ENCODE results near the gene ANXA9.

ANXA9 gene, protein sequence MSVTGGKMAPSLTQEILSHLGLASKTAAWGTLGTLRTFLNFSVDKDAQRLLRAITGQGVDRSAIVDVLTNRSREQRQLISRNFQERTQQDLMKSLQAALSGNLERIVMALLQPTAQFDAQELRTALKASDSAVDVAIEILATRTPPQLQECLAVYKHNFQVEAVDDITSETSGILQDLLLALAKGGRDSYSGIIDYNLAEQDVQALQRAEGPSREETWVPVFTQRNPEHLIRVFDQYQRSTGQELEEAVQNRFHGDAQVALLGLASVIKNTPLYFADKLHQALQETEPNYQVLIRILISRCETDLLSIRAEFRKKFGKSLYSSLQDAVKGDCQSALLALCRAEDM

DNA sequence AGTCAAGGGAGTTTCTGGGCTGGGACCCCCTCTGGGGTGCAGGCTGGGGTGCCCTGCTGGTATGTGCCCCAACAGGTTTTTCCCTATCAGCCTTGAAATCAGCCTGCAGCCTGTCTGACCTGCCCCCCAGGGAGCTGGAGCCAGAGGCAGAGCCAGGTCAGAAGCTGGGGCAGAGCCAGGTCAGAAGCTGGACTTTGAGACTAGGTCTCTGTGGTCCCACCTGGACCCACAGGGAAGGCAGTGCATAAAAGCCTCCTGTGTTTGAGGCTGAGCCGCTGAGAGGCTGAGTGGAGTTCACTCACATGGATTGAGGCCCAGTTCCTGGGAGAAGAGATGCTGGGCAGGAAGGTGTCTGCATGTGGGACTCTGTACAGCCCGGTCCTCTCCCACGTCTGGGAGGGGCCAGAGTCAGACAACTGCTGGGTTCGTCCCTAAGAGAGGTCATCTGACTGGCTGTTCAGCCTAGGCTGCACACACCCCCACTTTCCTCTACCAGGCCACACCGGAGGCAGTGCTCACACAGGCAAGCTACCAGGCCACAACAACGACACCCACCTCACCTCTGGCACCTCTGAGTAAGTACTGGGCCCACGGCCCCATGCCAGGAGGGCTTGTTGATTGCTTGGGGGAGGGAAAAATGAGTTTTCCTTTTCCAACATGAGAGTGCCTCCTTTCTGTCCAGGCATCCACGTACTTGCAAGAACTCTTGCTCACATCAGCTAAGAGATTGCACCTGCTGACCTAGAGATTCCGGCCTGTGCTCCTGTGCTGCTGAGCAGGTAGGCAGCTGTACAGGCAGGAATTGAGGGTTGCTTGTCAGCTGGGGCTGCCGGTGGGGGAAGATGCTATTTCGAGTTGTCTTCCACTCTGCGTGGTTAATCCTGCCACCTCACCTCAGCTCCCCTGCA is at the start of gene ANXA9:
ANXA9 (plus strand) TSS at position 488 of the 908 bp plus-strand sequence. CDS start 814 bp downstream, outside the sequence.
- no peak for DNase-seq (ENCODE audit: low read depth)

DNA sequence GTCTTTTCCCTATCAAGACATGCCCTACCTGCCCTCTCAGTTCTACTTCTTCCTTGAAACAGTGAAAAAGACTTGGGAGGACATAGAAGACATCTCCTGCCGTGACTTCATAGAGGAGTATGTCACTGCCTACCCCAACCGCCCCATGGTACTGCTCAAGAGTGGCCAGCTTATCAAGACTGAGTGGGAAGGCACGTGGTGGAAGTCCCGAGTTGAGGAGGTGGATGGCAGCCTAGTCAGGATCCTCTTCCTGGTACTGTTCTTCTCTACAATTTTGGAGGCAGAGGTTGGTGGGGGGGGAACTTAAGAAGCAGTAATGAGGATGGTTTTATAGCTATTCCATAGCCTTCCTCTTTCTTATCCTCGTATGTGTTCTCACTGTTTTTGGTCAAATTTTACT is 37.2 kb upstream of the ANXA9 start:
- no peak for DNase-seq (ENCODE audit: low read depth)

DNA sequence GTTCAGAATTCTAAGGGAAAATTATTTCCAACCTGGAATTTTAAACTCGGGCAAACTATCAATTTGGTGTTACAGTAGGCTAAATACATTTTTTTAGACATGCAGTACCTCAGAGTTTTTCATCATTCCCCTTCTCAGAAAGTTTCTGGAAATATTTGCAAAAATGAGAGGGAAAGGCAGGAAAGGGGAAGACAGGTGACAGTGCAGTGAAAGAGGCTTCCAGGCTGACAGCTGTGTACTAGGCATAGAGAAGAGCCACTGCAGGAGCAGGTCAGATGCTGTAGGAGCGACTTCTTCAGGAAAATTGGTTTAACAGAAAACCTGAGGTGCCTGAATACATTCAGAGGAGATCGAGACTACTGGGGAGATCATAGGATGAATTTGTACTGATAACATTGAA is 27.4 kb upstream of the ANXA9 start:
- DNase-seq (ENCODE audit: low read depth) = no peak

DNA sequence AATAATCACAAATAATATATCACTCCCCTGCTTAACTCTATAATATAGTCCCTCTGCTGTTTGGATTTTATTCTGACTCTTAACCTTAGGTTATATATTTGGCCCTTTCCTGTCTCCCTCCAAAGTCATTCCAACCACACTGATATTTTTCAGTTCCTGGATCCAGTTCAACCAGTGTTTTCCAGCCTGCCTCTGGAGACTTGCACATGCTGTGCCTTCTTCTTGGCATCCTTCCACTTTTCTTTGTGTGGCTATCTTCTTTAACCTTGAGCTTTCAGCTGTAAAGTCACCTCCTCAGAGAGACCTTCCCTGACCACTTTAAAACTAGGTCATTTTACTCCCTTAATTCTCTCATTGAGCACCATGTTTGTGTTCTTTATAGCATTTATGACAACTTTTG is 26.8 kb upstream of the ANXA9 start:
- no peak for DNase-seq (ENCODE audit: low read depth)

DNA sequence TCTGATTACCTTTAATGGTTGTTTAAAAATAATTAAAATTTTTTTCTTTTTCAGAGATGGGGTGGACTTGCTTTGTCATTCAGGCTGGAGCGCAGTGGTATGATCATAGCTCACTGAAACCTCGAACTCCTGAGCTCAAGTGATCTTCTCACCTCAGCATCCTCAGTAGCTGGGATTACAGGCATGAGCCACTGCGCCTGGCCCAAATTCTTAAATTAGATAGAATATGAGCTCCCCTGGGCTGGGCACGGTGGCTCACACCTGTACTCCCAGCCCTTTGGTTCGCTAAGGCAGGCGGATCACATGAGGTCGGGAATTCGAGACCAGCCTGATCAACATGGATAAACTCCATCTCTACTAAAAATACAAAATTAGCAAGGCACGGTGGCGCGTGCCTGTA is 24.4 kb upstream of the ANXA9 start:
- DNase-seq (ENCODE audit: low read depth) = no peak

DNA sequence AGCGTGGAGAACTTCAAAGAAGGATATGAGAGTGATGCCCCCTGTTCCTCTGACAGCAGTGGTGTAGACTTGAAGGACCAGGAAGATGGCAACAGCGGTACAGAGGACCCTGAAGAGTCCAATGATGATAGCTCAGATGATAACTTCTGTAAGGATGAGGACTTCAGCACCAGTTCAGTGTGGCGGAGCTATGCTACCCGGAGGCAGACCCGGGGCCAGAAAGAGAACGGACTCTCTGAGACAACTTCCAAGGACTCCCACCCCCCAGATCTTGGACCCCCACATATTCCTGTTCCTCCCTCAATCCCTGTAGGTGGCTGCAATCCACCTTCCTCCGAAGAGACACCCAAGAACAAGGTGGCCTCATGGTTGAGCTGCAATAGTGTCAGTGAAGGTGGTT is 21.4 kb upstream of the ANXA9 start:
- no peak for DNase-seq (ENCODE audit: low read depth)

DNA sequence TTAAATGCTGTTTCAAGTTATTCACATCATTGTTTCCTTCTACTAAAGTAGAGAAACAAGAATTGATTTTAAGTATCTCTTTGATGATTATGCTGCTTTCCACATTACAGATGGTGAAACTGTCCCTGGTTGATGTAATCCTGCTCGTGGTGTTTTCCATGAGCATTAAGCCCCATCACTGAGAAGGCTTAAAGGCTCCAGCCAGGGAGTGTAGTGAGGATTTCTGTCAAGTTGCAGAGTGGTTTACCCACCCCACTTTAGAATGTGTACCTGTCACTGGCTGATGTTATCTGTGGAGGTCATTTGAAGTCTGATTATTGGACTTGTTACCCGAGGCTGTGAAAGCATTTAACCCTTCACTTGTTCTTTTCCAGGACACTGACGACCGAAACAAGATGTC is 20.3 kb upstream of the ANXA9 start:
- no peak for DNase-seq (ENCODE audit: low read depth)

DNA sequence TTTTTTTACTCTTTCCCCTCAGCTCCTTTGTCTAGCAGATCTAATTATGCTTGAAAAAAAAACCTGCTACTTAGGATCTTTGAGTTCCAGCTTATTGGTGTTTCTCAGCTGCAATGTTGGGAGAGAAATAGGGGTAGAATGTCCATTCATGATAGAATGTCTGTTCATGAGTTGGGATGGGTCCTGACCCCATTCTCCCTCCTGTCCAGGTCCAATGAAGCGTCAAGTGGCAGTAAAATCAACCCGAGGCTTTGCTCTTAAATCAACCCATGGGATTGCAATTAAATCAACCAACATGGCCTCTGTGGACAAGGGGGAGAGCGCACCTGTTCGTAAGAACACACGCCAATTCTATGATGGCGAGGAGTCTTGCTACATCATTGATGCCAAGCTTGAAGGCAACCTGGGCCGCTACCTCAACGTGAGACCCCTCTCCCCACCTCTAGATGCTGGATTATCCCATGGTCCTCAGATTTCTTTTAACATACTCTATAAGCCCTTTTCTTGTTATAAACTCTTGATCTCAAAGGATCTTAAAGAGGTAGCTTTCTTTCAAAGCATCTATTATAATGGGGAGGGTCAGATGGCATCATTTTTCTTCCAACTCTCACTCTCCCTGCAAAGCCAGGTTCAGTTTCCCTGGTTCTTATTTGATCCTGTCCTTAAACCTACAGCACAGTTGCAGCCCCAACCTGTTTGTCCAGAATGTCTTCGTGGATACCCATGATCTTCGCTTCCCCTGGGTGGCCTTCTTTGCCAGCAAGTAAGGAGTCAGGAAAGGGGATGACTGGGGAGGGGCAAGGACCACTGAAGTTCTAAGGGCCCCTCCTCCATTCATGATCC is 18.6 kb upstream of the ANXA9 start:
- DNase-seq (ENCODE audit: low read depth) = no peak

DNA sequence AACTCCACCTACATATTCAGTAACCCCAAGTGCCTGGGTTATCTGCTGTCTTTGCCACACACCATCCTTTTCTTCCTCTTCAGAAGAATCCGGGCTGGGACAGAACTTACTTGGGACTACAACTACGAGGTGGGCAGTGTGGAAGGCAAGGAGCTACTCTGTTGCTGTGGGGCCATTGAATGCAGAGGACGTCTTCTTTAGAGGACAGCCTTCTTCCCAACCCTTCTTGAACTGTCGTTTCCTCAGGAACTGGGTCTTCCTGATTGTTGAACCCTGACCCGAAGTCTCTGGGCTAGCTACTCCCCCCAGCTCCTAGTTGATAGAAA is 18.0 kb upstream of the ANXA9 start:
- DNase-seq (ENCODE audit: low read depth) = no peak

DNA sequence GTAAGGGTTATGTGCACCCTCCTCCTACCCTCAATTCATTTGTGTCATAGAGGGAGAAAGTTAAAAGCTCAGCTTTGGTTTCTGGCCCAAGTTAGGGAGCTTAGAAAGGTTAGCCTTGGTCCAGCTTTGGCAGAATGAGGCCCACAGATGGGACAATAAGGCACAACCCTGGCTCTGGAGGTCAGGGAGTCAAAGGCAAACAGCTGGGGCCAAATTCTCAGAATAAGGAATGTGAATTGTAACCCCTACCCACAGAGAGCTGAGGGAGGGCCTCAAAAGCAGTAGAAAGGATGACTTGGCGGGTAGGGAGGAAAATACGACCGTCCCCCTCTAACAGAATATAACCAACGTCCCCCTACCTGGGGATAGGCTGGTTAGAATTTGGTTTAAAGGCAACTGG is 16.5 kb upstream of the ANXA9 start:
- no peak for DNase-seq (ENCODE audit: low read depth)

DNA sequence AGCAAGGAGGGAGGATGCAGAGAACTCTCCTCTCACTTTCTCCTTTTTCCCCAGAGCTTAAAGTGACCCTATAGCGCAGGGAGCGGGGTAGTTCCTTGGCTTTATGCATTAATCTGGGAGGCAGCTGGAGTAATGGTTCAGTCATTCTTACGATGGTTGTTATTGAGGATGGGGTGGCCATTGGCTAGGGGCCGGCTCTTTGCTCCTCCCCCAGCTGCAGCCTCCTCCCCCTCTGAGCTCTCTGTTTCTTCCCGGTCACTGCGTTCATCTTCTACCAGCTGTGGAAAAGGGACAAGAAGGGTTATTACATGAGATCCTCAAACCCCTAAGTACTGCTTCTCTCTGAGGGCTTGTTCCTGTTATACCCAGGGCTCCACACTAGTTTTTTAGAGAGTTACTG is 16.1 kb upstream of the ANXA9 start:
- DNase-seq (ENCODE audit: low read depth) = no peak

DNA sequence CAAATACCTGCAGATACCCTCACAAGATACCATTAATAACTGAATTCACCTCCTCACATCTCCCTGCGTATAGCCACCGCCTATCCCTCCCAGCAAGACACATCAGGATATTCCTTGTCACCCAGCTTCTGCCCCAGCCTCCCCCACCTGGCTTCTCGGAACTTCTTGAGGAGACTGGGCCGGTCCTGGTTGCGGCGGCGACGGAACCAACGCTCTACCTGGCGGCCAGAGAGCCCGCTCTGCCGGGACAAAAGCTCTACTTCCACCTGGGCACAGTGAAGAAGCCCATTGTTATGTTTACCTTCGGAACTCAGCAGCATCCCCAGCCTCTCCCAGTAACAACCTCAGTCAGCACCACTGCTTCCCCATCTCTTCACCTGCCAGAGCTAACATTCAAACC is 14.2 kb upstream of the ANXA9 start:
- no peak for DNase-seq (ENCODE audit: low read depth)

DNA sequence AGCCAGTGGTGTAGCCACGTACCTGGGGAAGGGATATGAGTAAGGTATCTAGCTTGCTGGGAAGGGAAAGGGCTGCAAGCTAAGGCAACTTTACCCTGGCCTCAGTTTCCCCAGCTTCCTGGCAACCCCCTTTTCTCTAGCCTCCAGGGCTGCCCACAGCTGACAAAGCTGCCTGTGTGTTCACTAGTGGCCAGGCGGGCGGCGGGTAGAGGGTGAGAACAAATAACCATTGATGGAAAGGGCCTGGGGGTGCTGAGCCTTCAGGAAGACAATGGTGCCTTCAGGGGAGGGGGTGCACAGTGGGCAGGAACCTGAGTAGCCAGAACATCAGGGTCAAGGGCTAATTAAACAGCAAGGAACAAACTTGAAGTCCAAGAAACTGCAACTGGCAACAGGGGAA is 13.6 kb upstream of the ANXA9 start:
- DNase-seq (ENCODE audit: low read depth) = no peak

DNA sequence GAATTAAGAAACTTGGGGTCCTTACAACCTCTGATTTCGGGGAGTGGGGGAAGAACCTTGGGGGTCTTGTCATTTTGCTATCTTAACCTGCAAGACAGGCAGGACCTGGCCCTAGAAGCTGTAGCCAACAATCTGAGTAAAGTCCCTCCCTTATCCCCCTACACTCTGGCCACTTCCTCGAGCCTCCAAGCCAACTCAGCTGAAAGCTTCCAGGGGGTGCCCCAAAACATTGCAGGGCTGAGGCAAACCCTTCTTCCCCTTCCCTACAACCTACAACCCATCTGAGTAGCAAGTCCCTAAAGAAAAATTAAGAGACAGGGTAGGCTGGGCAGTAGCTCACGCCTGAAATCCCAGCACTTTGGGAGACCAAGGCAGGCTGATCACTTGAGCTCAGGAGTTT is 12.5 kb upstream of the ANXA9 start:
- no peak for DNase-seq (ENCODE audit: low read depth)

DNA sequence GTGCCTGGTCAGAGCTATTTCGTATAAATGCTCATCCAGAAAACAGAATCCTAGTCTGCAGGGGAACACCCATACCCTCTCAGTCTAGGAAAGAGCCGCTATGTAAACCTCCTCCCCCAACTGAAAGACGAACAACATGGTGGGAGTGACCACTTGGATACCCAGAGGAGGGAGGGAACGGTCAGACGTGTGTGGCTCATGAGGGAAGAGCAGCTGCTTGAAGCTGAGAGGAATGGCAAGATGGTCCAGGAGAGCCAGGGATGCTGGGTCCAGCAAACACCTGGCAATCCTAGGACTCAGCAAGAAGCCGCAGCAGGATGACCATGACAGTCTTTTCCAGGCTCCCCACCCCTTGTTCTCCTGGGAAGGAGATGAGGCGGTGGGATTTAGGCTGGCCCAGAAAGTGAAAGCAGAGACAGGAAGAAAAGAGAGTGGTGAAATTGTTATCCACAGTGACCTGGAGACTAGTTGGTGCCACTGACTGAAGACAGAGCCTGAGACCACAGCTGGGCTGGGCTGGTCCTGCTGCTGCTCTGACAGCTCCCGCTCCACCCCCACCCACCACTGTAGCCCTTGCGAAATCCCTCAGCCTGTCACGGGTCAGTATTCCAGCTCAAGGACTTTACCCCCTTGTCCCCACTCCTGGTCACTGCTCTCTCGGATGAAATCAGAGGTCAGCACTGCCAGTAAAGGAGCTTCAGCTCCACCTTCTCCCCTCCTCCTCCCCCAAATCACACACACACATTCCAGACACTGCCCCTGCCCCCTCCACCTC is 11.1 kb upstream of the ANXA9 start:
- DNase-seq (ENCODE audit: low read depth) = no peak

DNA sequence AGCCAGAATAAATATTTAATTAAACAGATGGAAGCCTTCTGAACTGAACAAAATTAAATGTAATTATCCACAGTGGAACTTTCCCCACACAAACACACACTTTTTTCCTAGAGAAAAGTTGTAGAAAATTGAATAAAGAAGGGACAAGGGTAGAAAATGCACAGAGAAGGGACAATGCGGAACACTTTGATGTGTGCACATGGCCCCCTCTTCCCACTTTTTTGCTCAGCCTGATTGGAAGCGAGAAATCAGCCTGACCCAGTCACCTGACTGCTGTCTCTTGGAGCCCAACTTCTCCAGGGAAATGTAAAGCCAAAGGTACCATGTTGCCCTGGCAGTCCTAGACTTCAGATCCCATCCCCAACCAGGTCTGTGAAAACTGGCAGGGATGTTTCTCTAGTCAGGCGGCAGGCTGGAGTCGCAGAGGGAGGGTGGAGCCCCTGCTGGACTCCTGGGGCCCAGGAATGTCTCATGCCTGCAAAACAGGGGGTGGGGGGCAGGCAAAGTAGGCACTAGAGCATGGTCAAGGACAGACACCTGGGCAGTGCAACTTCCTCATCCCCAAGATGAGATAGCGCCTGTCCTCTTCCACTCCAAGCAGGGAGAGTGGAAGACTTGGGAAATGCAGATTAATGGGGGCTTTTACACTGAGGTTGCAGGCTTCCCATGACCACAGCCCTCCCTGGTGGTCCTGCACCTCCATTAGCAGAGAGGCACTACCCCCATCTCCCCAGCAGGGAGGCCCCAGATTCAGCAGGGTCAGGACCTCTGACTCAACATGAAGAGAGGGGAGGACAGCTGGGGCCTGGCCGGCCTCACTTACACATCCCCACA is 10.3 kb upstream of the ANXA9 start:
- DNase-seq (ENCODE audit: low read depth) = no peak

DNA sequence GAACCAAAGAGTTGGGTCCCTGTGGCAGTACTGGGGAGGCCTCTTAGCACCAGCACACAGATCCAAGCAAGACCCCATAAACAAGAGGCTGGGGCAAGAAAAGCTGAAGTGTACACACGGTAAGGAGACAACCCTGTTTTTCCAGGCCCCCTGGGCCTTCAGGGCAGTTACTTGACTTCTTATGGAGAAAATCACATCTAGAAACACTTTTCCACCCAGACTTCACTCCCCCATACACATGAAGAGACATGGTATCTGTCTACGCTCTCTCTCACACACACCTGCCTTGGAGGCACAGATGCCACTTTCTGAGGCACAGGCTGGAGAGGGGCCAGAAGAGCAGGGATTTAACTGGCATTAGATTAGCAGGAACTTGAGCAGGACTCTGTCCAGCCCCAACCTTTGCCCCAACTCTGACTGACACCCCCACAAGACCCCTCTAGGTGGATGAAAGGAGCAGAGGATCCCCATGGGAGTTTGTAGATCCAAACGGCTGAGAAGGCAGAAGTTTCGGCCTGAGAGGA is 9.6 kb upstream of the ANXA9 start:
- DNase-seq (ENCODE audit: low read depth) = no peak

DNA sequence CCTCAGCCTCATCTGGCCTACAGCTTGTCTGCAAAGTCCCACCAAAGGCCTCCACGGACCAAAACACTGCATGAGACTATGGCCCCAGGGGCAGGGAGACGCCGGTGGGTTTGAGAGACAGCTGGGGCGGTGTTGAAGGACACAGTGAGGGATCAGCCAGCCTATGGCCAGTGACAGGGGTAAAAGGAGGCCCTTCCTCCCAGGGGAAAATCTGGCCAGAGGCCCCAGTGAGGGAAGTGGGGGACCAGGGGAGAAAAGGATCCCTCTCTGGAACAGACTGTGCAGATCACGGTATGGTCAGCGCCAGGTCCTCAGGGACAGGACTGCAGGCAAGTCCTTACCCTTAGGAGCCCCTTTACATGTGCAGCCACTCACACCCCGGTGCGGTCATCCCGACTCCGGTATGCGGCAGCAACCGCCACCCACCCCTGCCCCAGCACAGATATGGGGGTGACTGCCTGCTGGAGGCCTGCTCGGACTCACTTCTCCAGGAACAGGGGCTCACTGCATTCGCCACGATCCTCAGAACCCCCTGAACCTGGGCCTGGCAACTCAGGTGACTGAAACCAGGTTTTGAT is 8.7 kb upstream of the ANXA9 start:
- no peak for DNase-seq (ENCODE audit: low read depth)

DNA sequence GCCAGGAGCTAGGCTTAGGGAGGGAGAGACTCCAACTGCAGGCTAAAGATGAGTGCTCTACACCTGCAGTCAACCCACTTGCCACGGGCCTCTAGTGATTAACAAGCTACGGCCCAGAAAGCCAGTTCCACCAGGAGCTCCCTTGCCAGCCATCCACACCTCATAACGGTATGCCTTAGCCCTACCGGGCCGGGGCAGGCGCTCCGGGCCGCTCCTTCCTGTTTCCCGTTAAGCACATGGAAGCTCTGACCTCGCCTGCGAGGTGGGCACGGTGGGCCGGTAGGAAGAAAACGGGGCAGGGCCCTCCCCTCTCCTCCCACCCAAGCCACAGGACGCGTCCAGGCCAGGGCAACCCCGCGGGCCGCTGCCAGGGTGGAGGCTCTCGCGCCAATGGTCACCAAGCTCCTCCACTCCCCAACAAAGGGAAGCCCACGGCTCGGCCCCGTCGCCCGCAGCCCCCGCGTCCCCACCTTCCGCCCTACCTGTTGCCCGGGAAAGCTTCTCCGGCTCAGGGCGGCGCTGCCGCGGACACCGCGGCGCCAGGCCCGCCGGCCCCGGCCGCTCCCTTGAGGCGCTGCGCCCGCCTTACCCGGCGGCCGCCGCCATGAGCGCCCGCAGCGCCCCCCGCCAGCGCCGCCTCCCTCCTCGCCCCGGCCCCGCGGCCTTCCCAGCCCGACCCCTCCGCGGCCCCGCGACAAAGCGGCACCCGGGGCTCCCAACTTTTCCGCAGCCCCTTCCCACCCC is 8.1 kb upstream of the ANXA9 start:
- no peak for DNase-seq (ENCODE audit: low read depth)
